GM12878 (cell line): ENCODE data around the gene CDH4. TPM values are rescaled to one million over a fixed set of nuclear protein-coding genes. Genes with fewer than 3 reads are reported as not detected.

Experiments
- ATAC-seq: fragments of 200-7000 bp; cut with Tn5 transposase; 3 replicates; pipeline ENCODE4 v1.9.1; 2020; ENCODE audit warnings: mild to moderate bottlenecking, moderate library complexity
- BruUV-seq: library from RNA; stranded (reverse); fragments of 400-500 nt; replicated peaks from 2 replicates; lab custom pipeline; 2021; lab: Mats Ljungman, UMichigan
- CTCF ChIA-PET: fragments of 300-600 bp; sonication (Branson Sonifier 250); formaldehyde crosslinking; extraction: SDS; loops from one replicate; lab custom pipeline; 2021; ENCODE audit warnings: inconsistent platforms; lab: Yijun Ruan, JAX
- POLR2A ChIA-PET: fragments of 350-600 bp; formaldehyde crosslinking; extraction: SDS; loops from one replicate; lab custom pipeline; 2021; ENCODE audit warnings: inconsistent platforms; lab: Charles Lee
- RAD21 ChIA-PET: fragments of 300-600 bp; sonication (Branson Sonifier 250); formaldehyde crosslinking; loops from one replicate; lab custom pipeline; 2023; ENCODE audit warnings: antibody characterized with exemption; ENCODE audit not compliant: unreplicated experiment; lab: Charles Lee
- SMC1A ChIA-PET: fragments of 300-600 bp; sonication (Branson Sonifier 250); formaldehyde crosslinking; loops from one replicate; lab custom pipeline; 2023; ENCODE audit not compliant: unreplicated experiment, uncharacterized antibody; lab: Charles Lee
- DNase-seq: peaks from one replicate; pipeline ENCODE4 v3.0.0-alpha.2; 2011; ENCODE audit warnings: low read depth, low spot score
- FAIRE-seq: peaks from 3 replicates; lab custom pipeline; 2011; peaks lifted over from hg19 to GRCh38; lab: Jason Lieb, UNC
- H2AFZ ChIP-seq: 2 replicates; pipeline ENCODE4 v1.6.0; 2011; ENCODE audit warnings: low read depth, low read length, control low read depth; ENCODE audit not compliant: control insufficient read depth
- H3K27ac ChIP-seq: 2 replicates; pipeline ENCODE4 v1.5.1; 2011; ENCODE audit warnings: control low read depth; ENCODE audit not compliant: control insufficient read depth, insufficient read depth
- H3K27me3 ChIP-seq, 2 experiments: replicated peaks in 1 of 2; 2 replicates each; pipeline versions ENCODE4 v1.6.0 to v1.6.1; 2011; ENCODE audit warnings: low read length in 1 of 2; ENCODE audit not compliant: control insufficient read depth in 2 of 2, insufficient read depth in 2 of 2
- H3K36me3 ChIP-seq, 2 experiments: 2 replicates each; pipeline ENCODE4 v1.5.1; 2011; ENCODE audit warnings: low read length in 1 of 2; ENCODE audit not compliant: control insufficient read depth in 2 of 2, insufficient read depth in 2 of 2
- H3K4me1 ChIP-seq: 2 replicates; pipeline ENCODE4 v1.6.1; 2011; ENCODE audit warnings: mild to moderate bottlenecking, low read length, moderate library complexity, mixed read lengths; ENCODE audit not compliant: control insufficient read depth, insufficient read depth
- H3K4me2 ChIP-seq: 2 replicates; pipeline ENCODE4 v1.6.0; 2011; ENCODE audit warnings: control low read depth; ENCODE audit not compliant: control insufficient read depth, insufficient read depth
- H3K4me3 ChIP-seq: fragments of 200-600 bp; sonication (generic); 2 replicates; pipeline ENCODE4 v1.5.1; 2016
- H3K79me2 ChIP-seq: 2 replicates; pipeline ENCODE4 v1.6.0; 2011; ENCODE audit warnings: low read length; ENCODE audit not compliant: control insufficient read depth, insufficient read depth
- H3K9ac ChIP-seq: 2 replicates; pipeline ENCODE4 v1.8.0; 2011; ENCODE audit warnings: low read length, control low read depth, mixed read lengths; ENCODE audit not compliant: control insufficient read depth, insufficient read depth
- H3K9me3 ChIP-seq: replicated peaks from 3 replicates; pipeline ENCODE4 v1.5.1; 2011; ENCODE audit warnings: mild to moderate bottlenecking, low read length; ENCODE audit not compliant: control insufficient read depth, insufficient read depth
- H4K20me1 ChIP-seq: 2 replicates; pipeline ENCODE4 v1.6.0; 2011; ENCODE audit not compliant: control insufficient read depth, insufficient read depth
- BACH1 ChIP-seq: fragments of 450-650 bp; IDR thresholded peaks from 2 replicates; pipeline ENCODE4 v1.6.1; 2017; ENCODE audit warnings: mild to moderate bottlenecking, borderline replicate concordance
- GATAD2B ChIP-seq: fragments of 450-650 bp; conservative IDR thresholded peaks from 2 replicates; pipeline ENCODE4 v1.6.1; 2017; ENCODE audit warnings: low read depth, mild to moderate bottlenecking, moderate library complexity
- HCFC1 ChIP-seq: fragments of 150-350 bp; IDR thresholded peaks from 2 replicates; pipeline ENCODE4 v1.6.1; 2014; ENCODE audit warnings: low read length
- PBX3 ChIP-seq: IDR thresholded peaks from 2 replicates; pipeline ENCODE4 v1.6.1; 2011; ENCODE audit warnings: mild to moderate bottlenecking, low read depth, low read length, moderate library complexity; ENCODE audit not compliant: insufficient replicate concordance
- POU2F2 ChIP-seq: IDR thresholded peaks from 3 replicates; pipeline ENCODE4 v1.6.1; 2011; ENCODE audit warnings: low read depth, mild to moderate bottlenecking, low read length, borderline replicate concordance
- RBBP5 ChIP-seq: fragments of 200-600 bp; sonication (generic); conservative IDR thresholded peaks from 2 replicates; pipeline ENCODE4 v1.6.1; 2016
- RCOR1 ChIP-seq: conservative IDR thresholded peaks from 2 replicates; pipeline ENCODE4 v1.6.1; 2012; ENCODE audit warnings: low read depth, low read length, improper control_type of control experiment
- YY1 ChIP-seq: IDR thresholded peaks from 2 replicates; pipeline ENCODE4 v1.6.1; 2011; ENCODE audit warnings: low read depth, mild to moderate bottlenecking, low read length
- WGBS: methylation state at CpG from one replicate; pipeline ENCODE4 v1.1.6; 2016; ENCODE audit warnings: low lambda C conversion rate; ENCODE audit not compliant: insufficient replicate concordance, insufficient coverage; ENCODE audit errors: missing lambda C conversion rate; 5-methylcytosine and 5-hydroxymethylcytosine counted together
- in situ Hi-C: fragments of 300-500 bp; cut with MboI; formaldehyde crosslinking; loops from 9 replicates; pipeline ENCODE4 v1.14.3; 2018; ENCODE audit warnings: mixed read lengths
- intact Hi-C: fragments of 100-400 bp; cut with micrococcal nuclease; formaldehyde crosslinking; loops from one replicate; pipeline ENCODE4 v1.14.2; 2022; ENCODE audit not compliant: unreplicated experiment
- polyA plus RNA-seq, 11 experiments: library from polyadenylated mRNA; depleted of rRNA in 4 of 11; unstranded in 6 of 11; stranded (reverse) in 5 of 11; fragments of >200 nt; fragmentation: Nextera tagmentation in 4 of 11; fragmentation: Illumina TruSeq in 1 of 11; extraction: Ambion mirVana in 4 of 11; extraction: Trizol in 1 of 11; gene quantifications; 1 replicate in 1 of 11; 2 replicates in 10 of 11; pipeline versions ENCODE4 v1.2.1 to v1.2.3, GENCODE V29; 2011 to 2016; ENCODE audit warnings: inconsistent platforms in 2 of 11, missing spikeins in 2 of 11, low read depth in 1 of 11
- total RNA-seq, 4 experiments: library from RNA; depleted of rRNA in 3 of 4; stranded (reverse); fragments of >200 nt in 3 of 4; fragmentation: Illumina TruSeq in 1 of 4; extraction: Trizol in 1 of 4; gene quantifications; 2 replicates each; pipeline versions ENCODE4 v1.2.1 to v1.2.3, GENCODE V29; 2013 to 2021

CDH4 gene
- total and polyA plus RNA-seq, 10 of the 15 experiments (the other 5 are each of a cell fraction or from before 2014, with no cell fraction given), result not detected

GRCh38 chr20:61937146-61937962 is 685.3 kb downstream of the CDH4 start:
- no peak overlapping the region for H3K27ac ChIP-seq
- H3K9me3 ChIP-seq, result no peaks in the 10 kb centered on the region; the same call in 2 of the 3 replicates
- no peaks in the 10 kb centered on the region for H4K20me1 ChIP-seq
- ATAC-seq, result no peak
- CTCF ChIA-PET, result no interaction called here
- intact Hi-C loops (no loop called here), in situ Hi-C loops (no loop called here)
- 46% methylated on average over 10 of the region's 10 CpGs for WGBS
- H3K9ac ChIP-seq, result no peak overlapping the region
- no peak overlapping the region for H2AFZ ChIP-seq
- no peak for FAIRE-seq
- H3K27me3 ChIP-seq, result no peaks in the 10 kb centered on the region
- no peaks in the 10 kb centered on the region for H3K36me3 ChIP-seq
- no TSS peak for BruUV-seq
- SMC1A ChIA-PET, result no interaction called here
- RAD21 ChIA-PET, result no interaction called here
- no peaks in the 10 kb centered on the region for H3K4me1 ChIP-seq
- H3K4me2 ChIP-seq, result no peak overlapping the region
- POLR2A ChIA-PET, result no interaction called here
- no peaks in the 10 kb centered on the region for H3K79me2 ChIP-seq
- TF ChIP-seq POU2F2 (no peak), BACH1 (no peak), PBX3 (no peak), RCOR1 (no peak), GATAD2B (no peak), HCFC1 (no peak), YY1 (no peak), RBBP5 (no peak)
- no peak overlapping the region for H3K4me3 ChIP-seq
- no peak for DNase-seq
